Ovary (tissue), 10 donors: ENCODE results near the gene NCAM1. TPM values are rescaled to one million over a fixed set of nuclear protein-coding genes. Genes with fewer than 3 reads are reported as not detected.
"Not testable (repeated sequence)": the region's sequence is repeated elsewhere in the genome, so short reads cannot be mapped to it uniquely, and the experiment has no call there.

Experiments
- DNase-seq, 5 donors: peaks; one replicate each; pipeline ENCODE4 v3.0.0-alpha.2; 2019 to 2020
- H3K27ac ChIP-seq, 2 donors: fragments of 200-600 bp; one replicate each; pipeline versions ENCODE4 v1.5.1 to v1.8.0; 2019 to 2022
- H3K27me3 ChIP-seq: fragments of 200-600 bp; one replicate; pipeline ENCODE4 v1.8.0; 2022
- H3K36me3 ChIP-seq: fragments of 200-600 bp; sonication (generic); one replicate; pipeline ENCODE4 v1.5.1; 2019
- H3K4me1 ChIP-seq: one replicate; pipeline ENCODE4 v1.8.1; 2013; ENCODE audit warnings: mild to moderate bottlenecking, moderate library complexity; ENCODE audit not compliant: insufficient read depth
- H3K4me3 ChIP-seq: fragments of 200-600 bp; sonication (generic); one replicate; pipeline ENCODE4 v1.5.1; 2017
- H3K9me3 ChIP-seq, 2 donors: fragments of 200-600 bp in 1 of 2; sonication (generic) in 1 of 2; one replicate each; pipeline versions ENCODE4 v1.5.1 to v1.8.1; 2013 to 2019; ENCODE audit warnings: mild to moderate bottlenecking in 1 of 2, moderate library complexity in 1 of 2
- EP300 ChIP-seq: sonication (generic); formaldehyde crosslinking; IDR thresholded peaks from one replicate; pipeline ENCODE4 v1.6.1; 2017; ENCODE audit warnings: antibody characterized with exemption
- POLR2A ChIP-seq: fragments of 450-650 bp; IDR thresholded peaks from one replicate; pipeline ENCODE4 v1.6.1; 2017; ENCODE audit warnings: antibody characterized with exemption, mild to moderate bottlenecking, moderate library complexity
- WGBS, 3 donors: extraction: QIAGEN DNeasy Blood & Tissue Kit in 1 of 3; methylation state at CpG; one replicate each; pipeline versions ENCODE4 v1.1.5 to v1.1.7; 2013 to 2017; 5-methylcytosine and 5-hydroxymethylcytosine counted together
- intact Hi-C, 4 donors: fragments of 100-400 bp; cut with DNase I; formaldehyde crosslinking; loops; one replicate each; pipeline versions ENCODE4 v1.11.0 to v1.15.1; 2022 to 2023
- long read RNA-seq, 3 donors: library from polyadenylated mRNA in 2 of 3; unstranded in 2 of 3; transcript quantifications; one replicate each; pipeline ENCODE4 v2.0.0 and lab custom pipeline, GENCODE V29; 2021 to 2026
- polyA plus RNA-seq, 2 donors: library from polyadenylated mRNA; stranded (reverse); fragments of 200-250 nt in 1 of 2; fragments of 350-450 nt in 1 of 2; fragmentation: Illumina TruSeq in 1 of 2; extraction: RNeasy Lipid Tissue Mini Kit (QIAGEN cat#74804) in 1 of 2; gene quantifications; one replicate each; pipeline ENCODE4 v1.2.3, GENCODE V29; 2013 to 2014
- total RNA-seq, 7 donors: library from RNA; depleted of rRNA in 2 of 7; stranded (reverse); fragments of >200 nt in 2 of 7; fragmentation: NEBNext Ultra II Directional in 3 of 7; extraction: Animal tissue kit (Norgen Biotek cat#: 25700) in 3 of 7; gene quantifications; one replicate each; pipeline versions ENCODE4 v1.1.0 to v1.2.4, GENCODE V29; 2016 to 2023
- TF ChIP-seq, protein P1 (sequence below), 3 donors: fragments of 450-650 bp in 2 of 3; fragments of 200-600 bp in 1 of 3; IDR thresholded peaks; one replicate each; pipeline versions ENCODE4 v1.5.1 to v1.8.0; 2016 to 2022; ENCODE audit warnings: antibody characterized with exemption in 3 of 3, mild to moderate bottlenecking in 1 of 3
- donor health status: DM: no; HTN: no; CAD: no; lungs with moderate emphysema.
- donor health status: DM: no; HTN: no; CAD: no.
- donor health status: Bipolar disorder and iron deficiency.
- donor health status: DM: yes; HTN: yes; CAD: no.
- donor health status: DM: no; HTN: no; CAD: no.
- donor health status: DM: yes; HTN: yes; CAD: no.

Gene NCAM1
- total RNA-seq (100 to 1,000 TPM in 4 of 7 donors, 10 to 100 TPM in 3; 57.7 to 194 (median 114) TPM), polyA plus RNA-seq (100 to 1,000 TPM in 1 of 2 donors, 10 to 100 TPM in 1; 23.0 to 106 TPM)
- long read RNA-seq, donor 1, partial matches to known transcripts: 30 of 70 reads
- long read RNA-seq, donor 1, other reads (novel, unspliced or antisense): 37 of 70 reads
- long read RNA-seq, donor 2, partial matches to known transcripts: 0 of 1 reads
- long read RNA-seq, donor 2, other reads (novel, unspliced or antisense): 0 of 1 reads
- long read RNA-seq, donor 3, partial matches to known transcripts: 54 of 129 reads
- long read RNA-seq, donor 3, other reads (novel, unspliced or antisense): 74 of 129 reads

DNA sequence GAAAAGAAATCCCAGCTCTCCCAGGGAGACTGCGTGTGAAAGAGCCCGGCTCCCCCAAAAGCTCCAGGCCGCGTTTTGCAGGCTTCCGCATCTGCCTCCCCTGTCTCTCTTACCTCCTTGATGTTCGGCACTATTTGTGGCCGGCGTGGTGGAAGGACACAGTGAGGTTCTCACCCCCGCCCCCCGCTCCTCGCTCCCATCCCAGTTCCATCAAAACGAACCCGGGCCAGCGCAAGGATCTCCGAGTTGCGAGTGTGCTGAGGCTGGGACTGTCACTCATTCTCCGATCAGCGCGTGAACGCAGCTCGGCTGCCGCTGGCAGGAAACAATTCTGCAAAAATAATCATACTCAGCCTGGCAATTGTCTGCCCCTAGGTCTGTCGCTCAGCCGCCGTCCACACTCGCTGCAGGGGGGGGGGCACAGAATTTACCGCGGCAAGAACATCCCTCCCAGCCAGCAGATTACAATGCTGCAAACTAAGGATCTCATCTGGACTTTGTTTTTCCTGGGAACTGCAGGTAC is at the start of gene NCAM1:
TSS of gene NCAM1 (plus strand) at position 275 of the 523 bp plus-strand sequence.
- no peak for TF ChIP-seq POLR2A
- TF ChIP-seq, protein P1, sequence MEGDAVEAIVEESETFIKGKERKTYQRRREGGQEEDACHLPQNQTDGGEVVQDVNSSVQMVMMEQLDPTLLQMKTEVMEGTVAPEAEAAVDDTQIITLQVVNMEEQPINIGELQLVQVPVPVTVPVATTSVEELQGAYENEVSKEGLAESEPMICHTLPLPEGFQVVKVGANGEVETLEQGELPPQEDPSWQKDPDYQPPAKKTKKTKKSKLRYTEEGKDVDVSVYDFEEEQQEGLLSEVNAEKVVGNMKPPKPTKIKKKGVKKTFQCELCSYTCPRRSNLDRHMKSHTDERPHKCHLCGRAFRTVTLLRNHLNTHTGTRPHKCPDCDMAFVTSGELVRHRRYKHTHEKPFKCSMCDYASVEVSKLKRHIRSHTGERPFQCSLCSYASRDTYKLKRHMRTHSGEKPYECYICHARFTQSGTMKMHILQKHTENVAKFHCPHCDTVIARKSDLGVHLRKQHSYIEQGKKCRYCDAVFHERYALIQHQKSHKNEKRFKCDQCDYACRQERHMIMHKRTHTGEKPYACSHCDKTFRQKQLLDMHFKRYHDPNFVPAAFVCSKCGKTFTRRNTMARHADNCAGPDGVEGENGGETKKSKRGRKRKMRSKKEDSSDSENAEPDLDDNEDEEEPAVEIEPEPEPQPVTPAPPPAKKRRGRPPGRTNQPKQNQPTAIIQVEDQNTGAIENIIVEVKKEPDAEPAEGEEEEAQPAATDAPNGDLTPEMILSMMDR (IDR thresholded peaks at IDR 0.05): no peak
- no peak for TF ChIP-seq EP300
- no peaks in the 10 kb centered on the region for H3K4me1 ChIP-seq
- H3K27ac ChIP-seq: peak within 1 kb of the TSS in 1 of 2 donors; percentile 27
- peak; percentile 81 to 93 (median 88) for DNase-seq
- no peaks in the 10 kb centered on the region for H3K36me3 ChIP-seq
- H3K4me3 ChIP-seq: peak within 1 kb of the TSS; percentile 62
- no peaks in the 10 kb centered on the region for H3K27me3 ChIP-seq
- no peaks in the 10 kb centered on the region for H3K9me3 ChIP-seq
- intact Hi-C loops: loop anchor here in 1 of 4 donors (10.0 kb wide), 1 partner anchor 154 kb away; no protein-coding TSS in a partner anchor
- WGBS, 3 donors: 0 to 1% (median 0%) methylated on average over 28 of the region's 28 CpGs

DNA sequence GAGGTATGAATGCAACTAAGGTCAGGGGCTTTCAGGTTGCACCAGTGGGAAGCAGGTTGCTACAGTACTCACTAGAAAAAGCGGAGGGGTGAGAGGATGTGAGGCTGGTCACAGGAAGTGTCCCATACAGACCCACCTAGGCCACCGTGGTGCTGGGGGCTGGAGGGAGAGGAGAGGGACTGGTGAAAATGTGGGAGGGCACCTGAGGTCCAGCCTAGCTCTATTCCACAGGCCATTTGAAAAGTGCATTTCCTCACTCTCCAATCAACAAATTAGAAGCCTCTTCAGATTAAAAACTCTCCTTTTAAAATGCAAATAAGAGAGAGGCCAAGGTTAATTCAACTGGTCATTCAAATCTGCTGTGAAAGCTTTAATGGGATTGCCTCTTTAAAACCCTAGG is 38.6 kb upstream of the NCAM1 start:
- no peaks in the 10 kb centered on the region for H3K27me3 ChIP-seq
- H3K4me3 ChIP-seq: no peak overlapping the region
- peaks cover 7% of the 10 kb centered on the region for H3K4me1 ChIP-seq
- no peak for TF ChIP-seq POLR2A
- H3K9me3 ChIP-seq: no peaks in the 10 kb centered on the region
- no peak for DNase-seq
- WGBS, 3 donors: 61 to 76% (median 65%) methylated on average over 2 of the region's 2 CpGs
- intact Hi-C loops: no loop called here
- H3K27ac ChIP-seq: no peak overlapping the region
- H3K36me3 ChIP-seq: no peaks in the 10 kb centered on the region

DNA sequence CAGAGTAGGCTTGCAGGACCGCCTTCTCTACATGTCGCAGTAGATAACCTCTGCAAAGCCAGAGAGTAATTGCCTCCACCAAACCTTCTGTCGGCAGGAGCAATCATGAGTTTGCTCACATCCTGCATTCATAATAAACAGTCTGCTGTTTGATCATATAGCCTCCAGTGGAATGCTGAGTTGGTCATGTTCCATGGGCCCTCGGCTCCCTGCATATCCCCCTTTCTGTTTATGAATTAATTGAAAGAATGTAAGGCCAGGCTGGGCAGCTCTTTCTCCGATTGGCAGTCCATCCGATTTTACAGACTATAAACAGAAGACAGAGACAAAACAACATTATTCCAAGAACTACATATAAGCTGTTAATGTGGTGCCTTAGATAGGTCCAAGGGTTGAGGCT is 36.4 kb upstream of the NCAM1 start:
- DNase-seq, H3K27me3 ChIP-seq, H3K27ac ChIP-seq, H3K36me3 ChIP-seq, H3K9me3 ChIP-seq, H3K4me3 ChIP-seq, H3K4me1 ChIP-seq, intact Hi-C loops: not testable (repeated sequence)
- WGBS, 3 donors: 15 to 46% (median 16%) methylated on average over 6 of the region's 6 CpGs

DNA sequence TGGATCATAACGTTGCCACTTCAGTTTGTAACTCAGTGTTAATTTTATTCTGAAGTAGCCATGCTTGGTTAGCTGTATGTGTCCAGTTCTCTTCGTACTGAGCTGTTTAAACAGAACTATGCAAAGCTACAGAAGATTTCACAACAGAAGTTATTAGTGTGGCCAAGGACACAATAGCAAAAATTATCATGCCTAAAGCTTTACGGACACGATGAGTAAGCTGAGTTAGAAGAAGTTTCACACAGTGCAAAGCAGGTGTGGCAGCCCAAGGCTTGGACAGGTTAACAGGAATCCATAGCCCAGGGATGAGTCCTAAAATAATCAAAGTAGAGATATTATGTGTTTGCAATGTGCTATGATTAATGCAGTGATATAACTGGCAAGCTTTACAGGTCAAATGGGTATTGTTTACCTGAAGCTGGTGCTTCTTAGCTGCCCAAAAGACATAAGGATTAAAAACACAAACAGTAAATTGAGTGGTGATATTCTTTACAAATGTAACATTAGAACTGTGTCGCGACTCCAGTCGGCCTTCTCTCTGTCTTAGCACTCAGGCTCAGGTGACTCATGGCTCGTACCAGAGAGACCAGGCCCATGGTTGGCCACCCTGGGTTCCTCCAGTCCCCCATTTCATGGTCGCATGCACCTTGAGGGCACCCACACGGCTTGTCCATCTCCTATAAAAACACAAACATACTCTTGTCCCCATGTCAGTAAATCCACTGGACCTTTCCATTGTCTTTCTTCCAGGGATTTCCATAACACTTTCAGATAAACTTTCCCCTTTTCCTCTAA is 35.5 kb upstream of the NCAM1 start:
- H3K36me3 ChIP-seq: no peaks in the 10 kb centered on the region
- no peak overlapping the region for H3K27ac ChIP-seq
- TF ChIP-seq EP300: no peak
- TF ChIP-seq, protein P1 (IDR thresholded peaks at IDR 0.05): no peak
- no peak for TF ChIP-seq POLR2A
- peaks cover 7% of the 10 kb centered on the region for H3K4me1 ChIP-seq
- no peak overlapping the region for H3K4me3 ChIP-seq
- no peaks in the 10 kb centered on the region for H3K9me3 ChIP-seq
- DNase-seq: no peak
- intact Hi-C loops: no loop called here
- no peaks in the 10 kb centered on the region for H3K27me3 ChIP-seq
- WGBS, 3 donors: 56 to 62% (median 57%) methylated on average over 10 of the region's 10 CpGs

DNA sequence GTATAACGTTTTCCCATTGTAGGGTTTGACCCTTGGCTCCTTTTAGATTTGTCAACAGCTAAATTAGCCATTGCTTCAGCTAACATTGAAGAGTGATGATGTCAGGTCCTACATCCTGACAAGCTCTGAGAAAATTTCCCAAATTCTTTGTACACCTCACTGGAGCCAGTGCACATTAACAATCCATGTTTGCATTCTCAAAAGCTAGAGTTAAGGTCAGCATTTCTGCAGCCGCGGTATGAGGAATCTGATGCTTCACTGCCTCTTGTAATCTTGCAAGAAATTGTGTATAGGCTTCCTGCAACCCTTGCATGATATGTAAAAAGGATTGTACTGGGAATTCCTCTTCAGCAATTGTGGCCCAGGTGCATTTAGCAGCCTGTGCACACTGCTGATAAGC is 33.1 kb upstream of the NCAM1 start:
- Histone ChIP-seq H3K4me1 (peaks cover 7% of the 10 kb centered on the region), H3K27ac (no peak overlapping the region), H3K9me3 (no peaks in the 10 kb centered on the region), H3K4me3 (no peak overlapping the region), H3K36me3 (no peaks in the 10 kb centered on the region), H3K27me3 (no peaks in the 10 kb centered on the region)
- WGBS, 3 donors: 12 to 31% (median 15%) methylated on average over 3 of the region's 3 CpGs
- intact Hi-C loops: no loop called here
- TF ChIP-seq, protein P1 (IDR thresholded peaks at IDR 0.05): no peak
- no peak for TF ChIP-seq POLR2A
- no peak for DNase-seq
